B cell (primary cell): ENCODE results near the gene VAC14. TPM values are rescaled to one million over a fixed set of nuclear protein-coding genes. Genes with fewer than 3 reads are reported as not detected.

ENCODE experiments used
- ATAC-seq: fragments of 200-7000 bp; cut with Tn5 transposase; one replicate; pipeline ENCODE4 v1.10.0; 2021; ENCODE audit warnings: low read depth, mild to moderate bottlenecking, moderate number of reproducible peaks, moderate library complexity
- CTCF ChIA-PET: fragments of 350-600 bp; sonication (Branson Sonifier 250); formaldehyde crosslinking; loops from one replicate; lab custom pipeline; 2021; ENCODE audit warnings: antibody characterized with exemption, inconsistent platforms; lab: Charles Lee
- POLR2A ChIA-PET: fragments of 350-600 bp; sonication (Branson Sonifier 250); formaldehyde crosslinking; loops from one replicate; lab custom pipeline; 2021; ENCODE audit warnings: antibody characterized with exemption; lab: Charles Lee
- DNase-seq: peaks from one replicate; pipeline ENCODE4 v3.0.0; 2013
- H2AFZ ChIP-seq: 2 replicates; pipeline ENCODE4 v1.6.1; 2012; ENCODE audit warnings: mild to moderate bottlenecking, low read depth, low read length; ENCODE audit not compliant: insufficient read depth, poor library complexity, severe bottlenecking
- H3K27ac ChIP-seq, 2 donors: 1 replicate in 1 of 2; 2 replicates in 1 of 2; pipeline ENCODE4 v1.5.1; 2012 to 2013; ENCODE audit warnings: low read length in 2 of 2, mild to moderate bottlenecking in 2 of 2, moderate library complexity in 1 of 2
- H3K27me3 ChIP-seq, 4 experiments: fragments of 200-600 bp in 1 of 4; sonication (generic) in 1 of 4; replicated peaks in 1 of 4; 1 replicate in 2 of 4; 2 replicates in 2 of 4; pipeline versions ENCODE4 v1.6.1 to v1.7.0; 2013 to 2016; ENCODE audit warnings: low read length in 3 of 4, mild to moderate bottlenecking in 2 of 4, mixed read lengths in 1 of 4, moderate library complexity in 1 of 4; ENCODE audit not compliant: insufficient read depth in 4 of 4, control insufficient read depth in 3 of 4; ENCODE audit errors: control extremely low read depth in 1 of 4
- H3K36me3 ChIP-seq, 2 experiments: replicated peaks in 1 of 2; 1 replicate in 1 of 2; 2 replicates in 1 of 2; pipeline versions ENCODE4 v1.6.1 to v1.7.1; 2013; ENCODE audit warnings: low read length in 1 of 2; ENCODE audit not compliant: insufficient read depth in 2 of 2, control insufficient read depth in 1 of 2; ENCODE audit errors: control extremely low read depth in 1 of 2, extremely low read depth in 1 of 2
- H3K4me1 ChIP-seq, 2 donors: fragments of 200-600 bp in 1 of 2; sonication (generic) in 1 of 2; 1 replicate in 1 of 2; 2 replicates in 1 of 2; pipeline versions ENCODE4 v1.5.1 to v1.6.1; 2013 to 2017; ENCODE audit warnings: low read length in 2 of 2; ENCODE audit not compliant: control insufficient read depth in 2 of 2, insufficient read depth in 2 of 2
- H3K4me2 ChIP-seq: replicated peaks from 2 replicates; pipeline ENCODE3; 2012; ENCODE audit warnings: mild to moderate bottlenecking, low read depth, low read length; ENCODE audit not compliant: poor library complexity, severe bottlenecking
- H3K4me3 ChIP-seq, 5 experiments: fragments of 200-600 bp in 1 of 5; sonication (generic) in 1 of 5; 1 replicate in 3 of 5; 2 replicates in 2 of 5; pipeline versions ENCODE4 v1.5.1 to v1.7.0; 2011 to 2016; ENCODE audit warnings: low read length in 4 of 5, mild to moderate bottlenecking in 4 of 5, low read depth in 2 of 5, control low read depth in 1 of 5, moderate library complexity in 1 of 5; ENCODE audit not compliant: insufficient read depth in 1 of 5; ENCODE audit errors: control extremely low read depth in 1 of 5, extremely low read depth in 1 of 5
- H3K79me2 ChIP-seq: fragments of 200-600 bp; sonication (generic); one replicate; pipeline ENCODE4 v1.6.0; 2016; ENCODE audit warnings: low read length; ENCODE audit not compliant: control insufficient read depth, insufficient read depth
- H3K9ac ChIP-seq: fragments of 200-600 bp; sonication (generic); 2 replicates; pipeline ENCODE4 v1.6.1; 2017; ENCODE audit warnings: mild to moderate bottlenecking, low read length, moderate library complexity
- H3K9me3 ChIP-seq, 3 donors: one replicate each; pipeline versions ENCODE4 v1.6.1 to v1.7.1; 2013; ENCODE audit warnings: low read length in 2 of 3; ENCODE audit not compliant: control insufficient read depth in 2 of 3, insufficient read depth in 1 of 3; ENCODE audit errors: control extremely low read depth in 1 of 3
- H4K20me1 ChIP-seq: 2 replicates; pipeline ENCODE4 v1.6.0; 2012; ENCODE audit warnings: mild to moderate bottlenecking, low read length; ENCODE audit not compliant: insufficient read depth, control insufficient read depth, poor library complexity, severe bottlenecking
- H3K27ac Mint-ChIP-seq: one replicate; pipeline ENCODE4 v1.8.0; 2021; ENCODE audit warnings: mixed read lengths
- H3K27me3 Mint-ChIP-seq: one replicate; pipeline ENCODE4 v1.8.0; 2021; ENCODE audit warnings: mixed read lengths
- H3K4me1 Mint-ChIP-seq: one replicate; pipeline ENCODE4 v1.8.0; 2021; ENCODE audit warnings: mixed read lengths
- H3K4me3 Mint-ChIP-seq: one replicate; pipeline ENCODE4 v1.8.0; 2021; ENCODE audit warnings: mixed read lengths
- H3K9me3 Mint-ChIP-seq: one replicate; pipeline ENCODE4 v1.8.0; 2022; ENCODE audit warnings: mixed read lengths; ENCODE audit not compliant: insufficient read depth
- EZH2 ChIP-seq: IDR thresholded peaks from 2 replicates; pipeline ENCODE4 v1.6.1; 2012; ENCODE audit warnings: borderline replicate concordance, low read depth, mild to moderate bottlenecking, moderate library complexity, low read length; ENCODE audit not compliant: insufficient read depth, poor library complexity, severe bottlenecking
- WGBS: methylation state at CpG from one replicate; pipeline ENCODE4 v1.1.5; 2013; ENCODE audit warnings: missing lambda C conversion rate; ENCODE audit not compliant: insufficient coverage; 5-methylcytosine and 5-hydroxymethylcytosine counted together
- intact Hi-C: fragments of 100-400 bp; cut with micrococcal nuclease; formaldehyde crosslinking; loops from one replicate; pipeline ENCODE4 v1.10.0; 2022
- polyA plus RNA-seq: library from polyadenylated mRNA; depleted of rRNA; stranded (reverse); fragments of >200 nt; gene quantifications from 2 replicates; pipeline ENCODE4 v1.2.3, GENCODE V29; 2012
- total RNA-seq, 2 donors: library from RNA; stranded (reverse); fragments of 120-200 nt in 1 of 2; gene quantifications; 1 replicate in 1 of 2; 2 replicates in 1 of 2; pipeline versions ENCODE4 v1.2.3 to v1.2.4, GENCODE V29; 2013 to 2022
- TF ChIP-seq, protein P1 (sequence below): fragments of 200-600 bp; IDR thresholded peaks from one replicate; pipeline ENCODE4 v1.8.0; 2022; ENCODE audit warnings: antibody characterized with exemption, mild to moderate bottlenecking

VAC14 gene
- total and polyA plus RNA-seq, 2 donors (not counting 1 experiment from before 2014, with no cell fraction given) = 42.6 to 64.7 TPM

DNA sequence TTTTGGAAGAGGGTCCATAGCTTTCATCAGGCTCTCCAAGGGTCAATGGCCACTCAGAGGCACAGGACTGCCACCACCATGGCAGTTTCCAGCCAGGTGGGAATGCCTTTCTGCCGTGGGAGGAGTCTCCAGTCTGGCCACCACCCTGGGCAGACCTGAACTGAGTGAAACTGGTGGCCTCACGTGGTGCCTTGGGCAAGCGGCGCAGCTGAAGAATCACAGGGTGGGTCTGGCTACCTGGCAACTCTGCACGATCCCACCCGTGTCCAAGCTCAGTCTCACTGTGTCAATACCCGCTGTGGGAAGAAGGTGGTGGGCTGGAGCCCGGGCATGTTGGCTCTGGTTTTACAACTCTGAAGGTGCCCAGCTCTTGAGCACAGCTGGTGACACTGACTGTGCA, 31.8 kb downstream of the VAC14 start:
- H3K4me3 Mint-ChIP-seq = no peak overlapping the region
- no peak for DNase-seq
- intact Hi-C loops = no loop called here
- no peaks in the 10 kb centered on the region for H3K27me3 Mint-ChIP-seq
- H3K27me3 ChIP-seq = no peaks in the 10 kb centered on the region
- H3K9me3 Mint-ChIP-seq = no peaks in the 10 kb centered on the region
- no peak overlapping the region for H3K27ac ChIP-seq
- H3K9me3 ChIP-seq = no peaks in the 10 kb centered on the region
- no peak overlapping the region for H3K4me2 ChIP-seq
- H2AFZ ChIP-seq = no peak overlapping the region
- no peak overlapping the region for H3K27ac Mint-ChIP-seq
- H3K79me2 ChIP-seq = peaks cover 4% of the 10 kb centered on the region
- TF ChIP-seq EZH2 = no peak
- TF ChIP-seq, protein P1, sequence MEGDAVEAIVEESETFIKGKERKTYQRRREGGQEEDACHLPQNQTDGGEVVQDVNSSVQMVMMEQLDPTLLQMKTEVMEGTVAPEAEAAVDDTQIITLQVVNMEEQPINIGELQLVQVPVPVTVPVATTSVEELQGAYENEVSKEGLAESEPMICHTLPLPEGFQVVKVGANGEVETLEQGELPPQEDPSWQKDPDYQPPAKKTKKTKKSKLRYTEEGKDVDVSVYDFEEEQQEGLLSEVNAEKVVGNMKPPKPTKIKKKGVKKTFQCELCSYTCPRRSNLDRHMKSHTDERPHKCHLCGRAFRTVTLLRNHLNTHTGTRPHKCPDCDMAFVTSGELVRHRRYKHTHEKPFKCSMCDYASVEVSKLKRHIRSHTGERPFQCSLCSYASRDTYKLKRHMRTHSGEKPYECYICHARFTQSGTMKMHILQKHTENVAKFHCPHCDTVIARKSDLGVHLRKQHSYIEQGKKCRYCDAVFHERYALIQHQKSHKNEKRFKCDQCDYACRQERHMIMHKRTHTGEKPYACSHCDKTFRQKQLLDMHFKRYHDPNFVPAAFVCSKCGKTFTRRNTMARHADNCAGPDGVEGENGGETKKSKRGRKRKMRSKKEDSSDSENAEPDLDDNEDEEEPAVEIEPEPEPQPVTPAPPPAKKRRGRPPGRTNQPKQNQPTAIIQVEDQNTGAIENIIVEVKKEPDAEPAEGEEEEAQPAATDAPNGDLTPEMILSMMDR = no peak
- H3K9ac ChIP-seq = no peak overlapping the region
- POLR2A ChIA-PET = no interaction called here
- H3K4me1 ChIP-seq = no peaks in the 10 kb centered on the region
- H3K4me1 Mint-ChIP-seq = no peaks in the 10 kb centered on the region
- 95% methylated on average over 8 of the region's 8 CpGs for WGBS
- H4K20me1 ChIP-seq = peaks cover 7% of the 10 kb centered on the region
- H3K36me3 ChIP-seq = peaks cover under 1 to 63% of the 10 kb centered on the region in 2 experiments
- no peak overlapping the region for H3K4me3 ChIP-seq
- CTCF ChIA-PET = no interaction called here
- ATAC-seq = no peak

DNA sequence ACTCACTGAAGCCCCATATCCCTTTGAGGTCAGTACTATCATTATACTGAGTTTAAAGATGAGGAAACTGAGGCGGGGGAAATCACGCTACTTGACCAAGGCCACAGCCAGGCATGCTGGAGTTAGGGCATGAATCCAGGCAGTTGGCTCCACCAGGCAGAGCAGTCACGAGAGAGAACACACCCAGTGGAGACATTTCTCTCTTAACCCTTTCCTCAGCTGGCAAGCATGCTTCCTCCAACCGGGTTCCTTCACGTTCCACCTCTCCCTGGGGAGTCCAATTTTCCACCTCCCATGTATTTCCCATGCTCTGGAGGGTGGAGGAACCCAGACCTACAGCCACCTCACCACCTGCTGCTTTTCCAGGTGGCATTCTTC, 32.8 kb downstream of the VAC14 start:
- ChIA-PET CTCF (interaction anchor here (1.1 kb wide), 1 partner anchor 11 kb away, joined by 4 read pairs; no protein-coding TSS in a partner anchor), POLR2A (no interaction called here)
- H3K27me3 Mint-ChIP-seq = no peaks in the 10 kb centered on the region
- no peaks in the 10 kb centered on the region for H3K4me1 Mint-ChIP-seq
- Histone ChIP-seq H3K79me2 (peaks cover 4% of the 10 kb centered on the region), H3K4me2 (no peak overlapping the region), H3K4me3 (no peak overlapping the region), H3K27ac (no peak overlapping the region), H3K9me3 (no peaks in the 10 kb centered on the region), H3K9ac (no peak overlapping the region), H3K36me3 (peaks cover 0 to 67% of the 10 kb centered on the region in 2 experiments), H4K20me1 (peaks cover 7% of the 10 kb centered on the region), H3K27me3 (no peaks in the 10 kb centered on the region), H2AFZ (no peak overlapping the region), H3K4me1 (no peaks in the 10 kb centered on the region)
- no peak for TF ChIP-seq EZH2
- TF ChIP-seq, protein P1 = no peak
- DNase-seq = no peak
- 100% methylated on average over 3 of the region's 5 CpGs for WGBS
- ATAC-seq = no peak
- H3K4me3 Mint-ChIP-seq = no peak overlapping the region
- no peaks in the 10 kb centered on the region for H3K9me3 Mint-ChIP-seq
- no peak overlapping the region for H3K27ac Mint-ChIP-seq
- intact Hi-C loops = no loop called here
